Measurements from ENCODE around the gene JARID2.

DNA sequence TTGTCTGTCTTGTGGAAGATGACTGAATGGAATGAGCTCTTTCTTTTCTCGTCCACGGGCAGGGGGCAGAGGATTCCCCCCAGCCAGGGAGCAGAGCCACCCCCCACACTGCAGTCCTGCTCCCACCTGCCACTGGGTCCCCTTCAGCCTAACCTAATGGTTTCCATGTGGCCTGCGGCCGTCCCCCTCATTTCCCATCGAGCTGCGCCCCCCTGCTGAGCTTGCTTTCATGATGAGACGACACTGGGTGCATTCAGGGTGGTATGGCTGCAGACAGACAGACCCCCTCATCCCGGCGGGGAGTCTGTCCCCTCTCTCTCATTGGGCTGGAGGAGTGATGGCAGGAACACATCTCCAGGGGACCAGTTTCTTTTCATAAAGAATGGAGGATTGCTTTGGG, 276.2 kb downstream of the JARID2 start:
- no peak for TF ChIP-seq CTCF (IDR thresholded peaks at IDR 0.05)
- no peak for TF ChIP-seq POLR2A (IDR thresholded peaks at IDR 0.05)

All from heart left ventricle (tissue), 13 donors.